CD4-positive, CD25-positive, alpha-beta regulatory T cell (primary cell): ENCODE data around the gene BRSK2. TPM values are rescaled to one million over a fixed set of nuclear protein-coding genes. Genes with fewer than 3 reads are reported as not detected.

Experiments
- ATAC-seq, 2 donors: fragments of 150-1000 bp; cut with Tn5 transposase; one replicate each; pipeline ENCODE4 v1.10.0; 2021; ENCODE audit warnings: low read depth in 2 of 2, moderate number of reproducible peaks in 2 of 2, moderate library complexity in 1 of 2
- DNase-seq, 3 donors: peaks; one replicate each; pipeline versions ENCODE4 v3.0.0 to v3.0.0-alpha.2; 2012 to 2022; ENCODE audit warnings: mixed read lengths in 1 of 3
- H3K27ac ChIP-seq: one replicate; pipeline ENCODE4 v1.7.0; 2013; ENCODE audit warnings: mild to moderate bottlenecking, low read length; ENCODE audit not compliant: insufficient read depth, poor library complexity, severe bottlenecking
- H3K27me3 ChIP-seq: one replicate; pipeline ENCODE4 v1.7.0; 2013; ENCODE audit warnings: low read length; ENCODE audit not compliant: control insufficient read depth, insufficient read depth
- H3K36me3 ChIP-seq: one replicate; pipeline ENCODE4 v1.7.0; 2013; ENCODE audit warnings: mild to moderate bottlenecking, low read length, moderate library complexity; ENCODE audit not compliant: control insufficient read depth, insufficient read depth
- H3K4me1 ChIP-seq: 2 replicates; pipeline ENCODE4 v1.7.0; 2013; ENCODE audit warnings: mild to moderate bottlenecking, low read length; ENCODE audit not compliant: insufficient read depth, control insufficient read depth, poor library complexity, severe bottlenecking
- H3K4me3 ChIP-seq: one replicate; pipeline ENCODE4 v1.7.0; 2013; ENCODE audit warnings: low read depth, mild to moderate bottlenecking, low read length, moderate library complexity
- H3K9me3 ChIP-seq, 2 experiments: 1 replicate in 1 of 2; 2 replicates in 1 of 2; pipeline ENCODE4 v1.7.0; 2013; ENCODE audit warnings: low read length in 2 of 2, mild to moderate bottlenecking in 1 of 2, moderate library complexity in 1 of 2; ENCODE audit not compliant: control insufficient read depth in 2 of 2
- H3K27ac Mint-ChIP-seq, 3 donors: one replicate each; pipeline ENCODE4 v1.8.0; 2020 to 2022; ENCODE audit warnings: mild to moderate bottlenecking in 3 of 3, mixed read lengths in 3 of 3, moderate library complexity in 2 of 3
- H3K27me3 Mint-ChIP-seq: one replicate; pipeline ENCODE4 v1.8.0; 2022; ENCODE audit warnings: mild to moderate bottlenecking, mixed read lengths
- H3K36me3 Mint-ChIP-seq: one replicate; pipeline ENCODE4 v1.8.0; 2020; ENCODE audit warnings: mixed read lengths
- H3K4me1 Mint-ChIP-seq, 4 donors: one replicate each; pipeline ENCODE4 v1.8.0; 2020 to 2022; ENCODE audit warnings: mixed read lengths in 4 of 4, mild to moderate bottlenecking in 1 of 4
- H3K4me3 Mint-ChIP-seq, 4 donors: one replicate each; pipeline ENCODE4 v1.8.0; 2020 to 2022; ENCODE audit warnings: mild to moderate bottlenecking in 4 of 4, mixed read lengths in 4 of 4, moderate library complexity in 3 of 4
- H3K9me3 Mint-ChIP-seq, 7 donors: one replicate each; pipeline ENCODE4 v1.8.0; 2020 to 2022; ENCODE audit warnings: mixed read lengths in 7 of 7, mild to moderate bottlenecking in 3 of 7, moderate library complexity in 2 of 7
- polyA plus RNA-seq, 4 donors: library from polyadenylated mRNA; unstranded; fragments of 300-500 nt; fragmentation: Illumina TruSeq; gene quantifications; one replicate each; pipeline ENCODE4 v1.2.3, GENCODE V29; 2021
- total RNA-seq: library from RNA; stranded (reverse); gene quantifications from one replicate; pipeline ENCODE4 v1.2.3, GENCODE V29; 2022

Gene BRSK2
- total and polyA plus RNA-seq, 5 donors from 2014 or later: 0.07 to 0.42 (median 0.08) TPM; not detected in 1

DNA sequence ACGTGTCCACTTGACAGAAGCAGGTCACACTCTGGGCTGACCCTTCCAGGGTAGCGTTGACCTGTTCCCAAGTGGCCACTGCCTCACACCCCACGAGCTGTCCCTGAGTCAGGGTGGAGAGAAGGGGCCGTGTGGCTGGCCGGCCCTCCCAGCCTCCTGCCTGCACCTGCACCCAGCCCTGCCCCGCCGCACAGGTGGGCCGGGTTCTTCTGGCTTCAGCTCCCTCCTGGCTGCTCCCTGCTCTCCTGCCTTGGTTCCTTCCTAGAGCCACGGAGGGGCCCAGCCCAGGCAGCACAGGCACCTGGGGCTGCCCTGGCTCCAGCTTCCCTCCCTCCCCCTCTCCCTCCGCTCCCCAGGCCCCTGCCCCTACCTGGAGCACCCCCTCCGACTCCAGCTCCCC, 54.6 kb downstream of the BRSK2 start:
- H3K4me3 Mint-ChIP-seq: no peak overlapping the region

DNA sequence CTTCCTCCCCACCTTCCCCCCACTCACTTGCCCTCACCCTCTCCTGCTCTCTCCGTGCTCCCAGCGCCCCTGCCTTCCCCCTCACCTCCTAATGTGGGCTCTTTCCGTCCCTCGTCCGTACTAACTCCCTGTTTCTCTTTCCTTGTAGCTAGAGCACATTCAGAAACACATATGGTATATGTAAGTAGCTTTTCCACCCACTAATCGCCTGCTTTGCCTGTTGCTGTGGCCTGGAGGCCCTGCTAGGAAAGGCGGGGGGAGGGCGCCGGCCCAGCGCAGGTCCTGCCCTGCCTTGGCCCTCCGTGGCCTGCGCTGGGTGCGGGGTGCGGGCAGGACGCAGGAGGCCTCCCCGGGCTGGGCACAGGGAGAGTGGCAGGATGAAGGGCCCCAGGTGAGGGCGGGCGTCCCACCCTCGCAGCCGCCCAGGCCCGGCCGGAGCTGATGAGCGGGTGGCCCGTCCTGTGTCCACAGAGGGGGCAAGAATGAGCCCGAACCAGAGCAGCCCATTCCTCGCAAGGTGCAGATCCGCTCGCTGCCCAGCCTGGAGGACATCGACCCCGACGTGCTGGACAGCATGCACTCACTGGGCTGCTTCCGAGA, 55.2 kb downstream of the BRSK2 start:
- no peaks in the 10 kb centered on the region for H3K4me1 Mint-ChIP-seq
- H3K27ac Mint-ChIP-seq: no peak overlapping the region
- ATAC-seq: no peak
- Histone ChIP-seq H3K9me3 (no peaks in the 10 kb centered on the region), H3K36me3 (no peaks in the 10 kb centered on the region), H3K4me3 (no peak overlapping the region), H3K27ac (no peak overlapping the region), H3K27me3 (no peaks in the 10 kb centered on the region), H3K4me1 (no peaks in the 10 kb centered on the region)
- no peaks in the 10 kb centered on the region for H3K27me3 Mint-ChIP-seq
- no peaks in the 10 kb centered on the region for H3K9me3 Mint-ChIP-seq
- H3K36me3 Mint-ChIP-seq: no peaks in the 10 kb centered on the region
- H3K4me3 Mint-ChIP-seq: no peak overlapping the region
- DNase-seq: no peak

More for the DNA sequence above, 54.6 kb downstream of the BRSK2 start:
- H3K36me3 ChIP-seq: no peaks in the 10 kb centered on the region
- Mint-ChIP-seq H3K9me3 (no peaks in the 10 kb centered on the region), H3K27ac (no peak overlapping the region), H3K36me3 (no peaks in the 10 kb centered on the region), H3K27me3 (no peaks in the 10 kb centered on the region), H3K4me1 (no peaks in the 10 kb centered on the region)
- no peak overlapping the region for H3K27ac ChIP-seq
- no peak for DNase-seq
- H3K4me3 ChIP-seq: no peak overlapping the region
- no peaks in the 10 kb centered on the region for H3K9me3 ChIP-seq
- no peak for ATAC-seq
- H3K27me3 ChIP-seq: no peaks in the 10 kb centered on the region
- H3K4me1 ChIP-seq: no peaks in the 10 kb centered on the region

DNA sequence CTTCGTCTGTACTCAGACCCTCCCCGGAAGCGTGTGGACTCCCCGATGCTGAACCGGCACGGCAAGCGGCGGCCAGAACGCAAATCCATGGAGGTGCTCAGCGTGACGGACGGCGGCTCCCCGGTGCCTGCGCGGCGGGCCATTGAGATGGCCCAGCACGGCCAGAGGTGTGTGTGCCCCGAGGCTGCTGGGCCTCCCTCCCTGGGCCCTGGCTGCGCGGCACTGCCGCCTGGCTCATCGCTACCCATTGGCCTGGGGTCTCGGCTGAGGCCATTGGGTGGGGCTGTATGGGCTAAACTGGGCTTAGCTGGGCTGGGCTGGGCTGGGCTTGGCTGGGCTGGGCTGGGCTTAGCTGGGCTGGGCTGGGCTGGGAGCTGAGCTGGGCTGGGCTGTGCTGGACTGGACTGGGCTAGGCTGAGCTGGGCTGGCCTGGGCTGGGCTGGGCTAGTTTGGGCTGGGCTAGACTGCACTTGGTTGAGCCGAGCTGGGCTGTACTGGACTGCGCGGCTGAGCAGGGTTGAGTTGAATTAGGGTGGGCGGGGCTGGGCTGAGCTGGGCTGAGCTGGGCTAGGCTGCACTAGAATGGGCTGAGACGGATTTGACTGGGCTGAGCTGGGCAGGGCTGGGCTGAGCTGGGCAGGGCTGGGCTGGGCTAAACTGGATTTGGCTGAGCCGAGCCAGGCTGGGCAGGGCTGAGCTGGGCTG, 56.2 kb downstream of the BRSK2 start:
- H3K27ac ChIP-seq: no peak overlapping the region
- DNase-seq (no peak), ATAC-seq (no peak)
- no peaks in the 10 kb centered on the region for H3K9me3 ChIP-seq
- no peak overlapping the region for H3K27ac Mint-ChIP-seq
- no peak overlapping the region for H3K4me3 ChIP-seq
- no peaks in the 10 kb centered on the region for H3K9me3 Mint-ChIP-seq
- no peaks in the 10 kb centered on the region for H3K27me3 ChIP-seq
- H3K36me3 Mint-ChIP-seq: no peaks in the 10 kb centered on the region
- H3K27me3 Mint-ChIP-seq: no peaks in the 10 kb centered on the region
- no peaks in the 10 kb centered on the region for H3K36me3 ChIP-seq
- no peak overlapping the region for H3K4me3 Mint-ChIP-seq
- no peaks in the 10 kb centered on the region for H3K4me1 ChIP-seq
- H3K4me1 Mint-ChIP-seq: no peaks in the 10 kb centered on the region

DNA sequence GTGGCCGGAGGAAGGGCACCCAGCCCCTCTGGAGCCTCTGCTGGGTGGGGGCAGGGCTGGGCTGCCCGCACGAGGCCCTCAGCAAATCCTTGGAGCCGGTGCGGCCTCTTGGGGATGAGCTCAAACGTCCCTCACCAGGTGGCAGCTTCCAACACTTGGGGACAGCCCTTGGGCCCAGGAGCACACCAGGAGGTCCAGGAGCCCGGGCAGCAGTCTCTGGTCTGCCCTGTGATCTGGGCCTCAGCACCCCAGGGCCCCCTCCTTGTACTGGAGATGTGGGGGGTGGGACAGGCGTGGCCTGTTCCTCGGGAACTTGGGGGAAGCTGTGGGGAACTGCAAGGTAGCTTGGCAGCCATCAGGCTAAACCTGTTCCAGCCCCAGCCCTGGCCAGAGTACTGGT, 56.9 kb downstream of the BRSK2 start:
- H3K4me1 Mint-ChIP-seq: no peaks in the 10 kb centered on the region
- H3K4me3 ChIP-seq: no peak overlapping the region
- no peak overlapping the region for H3K27ac Mint-ChIP-seq
- DNase-seq: no peak
- no peak overlapping the region for H3K27ac ChIP-seq
- H3K9me3 Mint-ChIP-seq: no peaks in the 10 kb centered on the region
- H3K27me3 ChIP-seq: no peaks in the 10 kb centered on the region
- H3K4me1 ChIP-seq: no peaks in the 10 kb centered on the region
- H3K4me3 Mint-ChIP-seq: no peak overlapping the region
- no peaks in the 10 kb centered on the region for H3K36me3 ChIP-seq
- H3K9me3 ChIP-seq: no peaks in the 10 kb centered on the region
- H3K36me3 Mint-ChIP-seq: no peaks in the 10 kb centered on the region
- ATAC-seq: no peak
- H3K27me3 Mint-ChIP-seq: no peaks in the 10 kb centered on the region

DNA sequence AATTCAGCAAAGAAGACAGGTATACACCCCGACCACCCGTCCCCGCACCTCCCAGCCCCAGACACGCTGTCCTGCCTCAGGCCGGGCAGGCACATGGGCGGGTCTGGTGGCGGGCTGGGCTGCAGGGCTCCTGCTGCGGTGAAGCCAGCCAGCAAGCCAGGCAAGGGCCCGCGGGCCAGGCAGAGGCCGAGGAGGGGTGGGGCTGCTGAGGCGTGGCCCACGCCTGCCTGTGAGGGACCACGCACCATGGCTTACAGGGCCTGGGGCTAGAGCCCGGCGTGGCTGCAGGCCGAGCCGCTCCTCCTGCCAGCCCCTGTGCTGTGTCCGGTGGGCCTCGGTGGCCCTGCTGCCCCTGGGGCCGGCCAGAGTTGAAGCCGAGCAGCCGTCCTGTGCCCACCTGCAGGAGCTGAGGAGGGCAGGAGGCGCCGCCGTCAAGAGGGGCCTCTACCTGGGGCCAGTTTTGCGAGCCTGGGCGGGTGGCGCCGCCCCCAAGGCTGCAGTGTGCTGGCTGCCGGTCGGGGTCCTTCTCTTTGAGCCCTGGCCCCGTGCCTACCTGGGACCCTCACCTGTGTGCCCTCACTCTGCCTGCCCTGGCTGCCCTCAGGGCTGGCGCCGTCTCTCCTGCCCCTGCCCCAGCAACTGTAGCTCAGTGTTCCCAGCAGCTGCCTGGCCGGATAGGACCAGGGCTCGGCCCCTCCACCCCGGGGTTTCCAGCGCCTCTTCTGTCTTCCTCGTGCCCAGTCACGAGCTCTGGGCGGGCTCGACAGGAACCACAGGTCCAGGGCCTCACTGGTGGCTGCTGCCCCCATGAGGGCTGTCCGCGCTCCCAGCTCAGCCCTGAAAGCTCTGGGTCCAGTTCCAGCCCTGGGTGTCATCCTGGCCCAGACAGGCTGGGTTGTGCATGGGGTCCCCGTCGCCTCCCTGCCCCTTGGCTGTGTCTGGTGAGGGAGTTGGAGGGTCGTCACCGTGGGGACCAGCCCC, 58.4 kb downstream of the BRSK2 start:
- H3K4me3 Mint-ChIP-seq: no peak overlapping the region
- no peak for ATAC-seq
- Histone ChIP-seq H3K4me1 (no peaks in the 10 kb centered on the region), H3K27ac (no peak overlapping the region), H3K36me3 (no peaks in the 10 kb centered on the region), H3K27me3 (no peaks in the 10 kb centered on the region), H3K9me3 (no peaks in the 10 kb centered on the region), H3K4me3 (no peak overlapping the region)
- H3K9me3 Mint-ChIP-seq: no peaks in the 10 kb centered on the region
- no peak for DNase-seq
- no peak overlapping the region for H3K27ac Mint-ChIP-seq
- no peaks in the 10 kb centered on the region for H3K36me3 Mint-ChIP-seq
- H3K4me1 Mint-ChIP-seq: no peaks in the 10 kb centered on the region
- H3K27me3 Mint-ChIP-seq: no peaks in the 10 kb centered on the region

DNA sequence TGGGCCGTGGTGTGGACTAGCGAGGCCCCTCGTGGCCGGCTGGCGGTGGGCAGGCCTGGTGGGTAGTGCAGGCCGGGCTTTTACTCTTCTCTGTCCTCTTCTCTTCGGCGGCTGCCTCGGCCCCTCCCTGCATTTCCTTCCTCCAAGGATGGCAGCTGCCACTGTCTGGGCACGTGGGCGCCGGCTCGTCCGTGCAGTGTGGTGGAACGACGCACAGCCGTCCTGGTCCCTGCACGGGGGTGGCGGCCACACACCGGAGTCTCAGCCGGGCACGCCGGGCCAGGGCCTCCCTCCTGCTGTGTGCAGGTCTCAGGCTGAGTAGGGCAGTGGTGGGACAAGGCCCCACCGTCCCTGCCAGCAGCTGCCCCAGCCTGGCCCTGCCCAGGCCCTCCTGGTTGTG, 59.1 kb downstream of the BRSK2 start:
- Mint-ChIP-seq H3K27me3 (no peaks in the 10 kb centered on the region), H3K27ac (no peak overlapping the region), H3K9me3 (no peaks in the 10 kb centered on the region), H3K36me3 (no peaks in the 10 kb centered on the region), H3K4me1 (peaks cover 0 to 2% (median 0%) of the 10 kb centered on the region in 4 donors), H3K4me3 (no peak overlapping the region)
- DNase-seq: no peak
- Histone ChIP-seq H3K4me3 (no peak overlapping the region), H3K36me3 (no peaks in the 10 kb centered on the region), H3K9me3 (no peaks in the 10 kb centered on the region), H3K27me3 (no peaks in the 10 kb centered on the region), H3K27ac (no peak overlapping the region), H3K4me1 (no peaks in the 10 kb centered on the region)
- no peak for ATAC-seq

DNA sequence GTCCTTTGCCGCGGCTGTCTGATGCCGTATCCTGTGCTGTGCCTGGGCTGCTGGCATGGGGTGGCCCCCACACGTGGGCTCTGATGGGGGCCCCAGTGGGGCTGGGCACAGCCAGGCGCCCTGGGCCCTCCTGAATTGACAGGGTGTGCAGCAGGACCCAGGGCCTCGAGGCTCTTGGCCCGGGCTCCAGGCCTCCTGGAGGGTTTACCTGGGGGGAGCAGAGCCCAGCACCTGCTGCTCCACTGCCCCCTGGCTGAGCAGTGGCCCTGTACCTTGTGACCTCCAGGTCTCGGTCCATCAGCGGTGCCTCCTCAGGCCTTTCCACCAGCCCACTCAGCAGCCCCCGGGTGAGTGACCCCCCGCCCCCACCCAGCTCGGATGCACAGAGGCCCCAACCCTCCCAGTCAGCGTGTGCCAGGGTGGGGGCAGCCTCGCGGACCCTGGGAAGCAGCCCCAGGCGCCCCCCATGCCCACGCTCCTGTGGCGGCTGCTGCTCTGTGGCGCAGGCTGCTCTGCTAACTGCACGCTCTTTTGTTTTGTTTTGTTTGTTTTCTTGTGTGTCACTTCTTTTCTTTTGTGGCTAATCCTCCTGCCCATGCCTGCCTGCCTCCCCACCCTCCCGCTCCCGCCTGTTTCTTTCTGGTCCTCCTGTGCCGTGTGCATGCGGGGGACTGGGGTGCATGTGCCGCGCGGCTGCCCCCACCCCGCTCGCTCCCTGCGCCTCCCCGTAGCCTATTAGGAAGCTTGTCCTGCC, 59.9 kb downstream of the BRSK2 start:
- no peaks in the 10 kb centered on the region for H3K36me3 ChIP-seq
- no peak for DNase-seq

More for the DNA sequence above, 59.9 kb downstream of the BRSK2 start:
- Histone ChIP-seq H3K27me3 (no peaks in the 10 kb centered on the region), H3K27ac (no peak overlapping the region), H3K4me1 (no peaks in the 10 kb centered on the region), H3K9me3 (no peaks in the 10 kb centered on the region), H3K4me3 (no peak overlapping the region)
- Mint-ChIP-seq H3K9me3 (no peaks in the 10 kb centered on the region), H3K27me3 (no peaks in the 10 kb centered on the region), H3K4me3 (no peak overlapping the region), H3K27ac (no peak overlapping the region), H3K4me1 (peaks cover 0 to 6% (median 0%) of the 10 kb centered on the region in 4 donors), H3K36me3 (no peaks in the 10 kb centered on the region)
- no peak for ATAC-seq
